Activated CD8-positive, alpha-beta memory T cell treated with anti-CD3 and anti-CD28 coated beads for 48 hours (primary cell): Measurements from ENCODE around the gene SNED1.

Source experiments
- DNase-seq, 3 experiments: peaks; one replicate each; pipeline ENCODE4 v3.0.0-alpha.2; 2020; ENCODE audit warnings: low read depth in 2 of 3, low spot score in 2 of 3

SNED1 gene

GRCh38 chr2:241043581-241043980, 45.2 kb downstream of the SNED1 start:
- DNase-seq, result no peak

- no peak for DNase-seq
Measured at GRCh38 chr2:241047253-241048010, 49.0 kb downstream of the SNED1 start.

DNA sequence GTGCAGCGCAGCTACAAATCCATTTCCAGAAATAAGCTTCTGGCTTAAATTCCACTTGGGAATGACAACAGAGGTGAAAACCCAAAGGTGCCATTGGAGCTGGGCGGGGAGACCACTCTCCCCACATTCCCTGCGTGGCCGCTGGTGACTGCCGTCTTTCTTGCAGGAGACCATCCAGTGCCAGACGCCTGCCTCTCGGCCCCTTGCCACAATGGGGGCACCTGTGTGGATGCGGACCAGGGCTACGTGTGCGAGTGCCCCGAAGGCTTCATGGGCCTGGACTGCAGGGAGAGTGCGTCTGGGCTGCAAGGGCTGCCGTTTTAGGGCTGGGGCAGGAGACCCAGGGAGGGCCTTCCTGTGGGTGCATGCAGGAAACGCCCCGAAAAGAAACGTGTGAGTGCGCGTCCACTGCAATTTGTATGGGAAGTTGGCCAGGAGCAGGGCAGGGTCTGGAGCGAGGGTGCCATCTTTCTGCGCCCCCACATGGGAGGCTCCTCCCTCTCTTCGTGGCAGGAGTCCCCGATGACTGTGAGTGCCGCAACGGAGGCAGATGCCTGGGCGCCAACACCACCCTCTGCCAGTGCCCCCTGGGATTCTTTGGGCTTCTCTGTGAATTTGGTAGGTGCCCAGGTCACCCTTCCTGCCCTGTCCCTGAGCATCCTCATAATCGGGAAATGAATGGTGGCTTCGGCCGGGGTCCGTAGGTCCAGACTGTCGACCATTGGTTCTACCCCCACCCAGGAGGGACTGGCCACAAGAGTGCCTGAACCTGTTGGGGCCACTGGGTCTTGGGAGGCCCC, 49.9 kb downstream of the SNED1 start:
- no peak for DNase-seq

- DNase-seq, result no peak
Measured at GRCh38 chr2:241048949-241049343, 50.5 kb downstream of the SNED1 start.

GRCh38 chr2:241049739-241050623, 51.6 kb downstream of the SNED1 start:
- DNase-seq, result no peak

DNA sequence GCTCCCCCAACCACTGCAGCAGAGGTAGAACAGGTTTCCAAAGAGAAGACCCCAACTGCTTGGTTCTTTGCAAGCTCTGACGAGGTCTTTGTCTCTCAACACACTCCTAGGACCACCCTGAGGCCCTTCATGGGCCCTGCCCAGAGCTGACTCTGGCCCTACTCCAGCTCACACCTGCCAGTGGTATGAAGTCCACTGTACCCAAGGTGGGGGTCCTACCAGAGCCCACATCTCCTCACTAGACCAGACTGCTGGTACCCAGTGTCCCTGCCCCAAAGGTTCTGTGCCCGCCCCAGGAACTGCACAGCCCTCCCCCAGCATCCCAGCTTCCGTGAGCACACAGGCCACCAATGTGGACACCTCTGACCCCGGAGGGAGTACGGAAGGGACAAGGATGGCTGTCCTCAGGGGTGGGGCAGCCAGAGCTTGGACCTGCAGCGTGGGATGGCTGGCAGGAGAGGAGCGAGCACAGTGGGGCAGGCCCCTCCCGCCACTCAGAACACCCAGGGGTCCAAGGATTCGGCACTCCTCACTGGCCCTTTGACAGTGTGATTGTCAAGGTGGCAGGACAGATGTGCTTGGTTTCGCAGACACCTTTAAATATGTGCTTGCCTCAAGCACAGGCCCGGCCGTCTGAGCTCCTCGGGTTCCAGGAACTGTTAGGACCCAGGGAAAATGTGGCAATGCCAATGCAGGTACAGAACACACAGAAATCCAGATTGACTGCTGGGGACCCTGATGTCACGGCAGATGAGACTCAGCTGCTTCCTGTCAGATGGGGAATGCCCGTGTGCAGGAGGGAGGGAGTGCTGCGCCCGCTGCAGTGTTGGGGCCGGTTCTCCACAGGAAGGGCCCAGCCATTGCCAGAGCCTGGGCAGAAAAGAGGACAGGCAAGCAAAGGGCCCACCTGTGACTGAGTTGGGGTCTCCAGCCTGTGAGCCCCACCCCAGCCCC, 52.5 kb downstream of the SNED1 start:
- no peak for DNase-seq

GRCh38 chr2:241051578-241052487, 53.4 kb downstream of the SNED1 start:
- no peak for DNase-seq

- no peak for DNase-seq
Measured at GRCh38 chr2:241052677-241053360, 54.4 kb downstream of the SNED1 start.

DNA sequence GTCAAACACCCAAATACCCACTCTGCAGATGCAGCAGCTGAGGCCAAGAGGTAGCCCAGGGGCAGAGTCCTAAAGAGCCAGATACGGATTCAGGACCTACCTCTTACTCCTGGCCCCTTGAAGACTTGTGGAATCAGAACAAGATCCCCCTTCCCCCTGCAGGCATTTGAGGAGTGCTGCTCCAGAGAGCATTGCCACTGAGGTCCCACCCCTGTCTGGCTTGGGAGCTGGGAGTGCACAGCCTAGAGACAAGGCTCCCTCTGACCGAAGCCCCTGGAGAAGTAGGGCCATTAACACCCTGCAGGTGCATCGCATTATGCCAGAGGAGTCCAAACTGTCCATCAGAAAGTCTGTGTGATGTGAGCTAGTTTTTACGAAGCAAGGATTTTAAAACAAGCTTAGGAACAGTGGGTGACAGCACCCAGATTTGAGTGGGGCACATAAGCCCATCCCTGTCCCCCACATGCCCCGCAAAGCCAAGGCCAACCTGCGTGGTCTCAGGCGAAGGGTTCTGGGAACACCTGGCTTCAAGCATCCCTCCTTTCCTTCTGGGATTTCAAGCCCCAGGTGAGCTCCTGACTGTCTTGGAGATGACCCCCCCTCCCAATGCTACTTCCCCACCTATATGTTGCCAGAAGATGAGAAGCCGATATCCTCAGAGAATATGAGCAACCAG, 55.3 kb downstream of the SNED1 start:
- no peak for DNase-seq

- no peak for DNase-seq
Measured at GRCh38 chr2:241061275-241061674, 62.9 kb downstream of the SNED1 start.

DNA sequence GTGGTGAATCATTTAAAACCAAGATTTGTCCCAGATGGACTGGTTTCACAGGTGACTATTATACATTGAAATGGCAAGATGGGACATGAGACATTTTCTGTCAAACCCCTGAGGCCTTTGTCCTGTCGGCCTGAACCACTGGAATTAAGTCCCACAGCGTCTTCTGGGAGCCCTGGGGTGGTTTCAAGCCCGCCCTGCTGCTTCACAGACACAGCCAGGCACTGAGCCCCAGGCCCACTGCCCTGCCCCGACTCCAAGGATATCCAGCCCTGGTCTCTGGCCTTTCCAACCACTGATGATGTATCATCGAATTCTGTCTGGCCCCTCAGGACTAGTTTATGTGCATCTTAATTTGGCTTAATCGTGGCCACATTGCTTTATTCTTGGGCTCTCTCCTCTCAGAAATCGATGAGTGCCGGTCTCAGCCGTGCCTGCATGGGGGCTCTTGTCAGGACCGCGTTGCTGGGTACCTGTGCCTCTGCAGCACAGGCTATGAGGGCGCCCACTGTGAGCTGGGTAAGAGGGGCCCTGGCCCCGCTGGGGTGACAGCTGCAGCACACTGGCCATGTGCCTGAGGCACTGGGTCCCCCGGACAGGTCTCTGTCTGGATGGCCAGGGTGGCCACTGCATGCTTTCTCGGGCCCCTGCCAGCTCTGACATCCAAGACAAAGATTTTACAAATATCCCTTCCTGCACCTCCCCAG, 64.1 kb downstream of the SNED1 start:
- DNase-seq, result no peak

- no peak for DNase-seq
Measured at GRCh38 chr2:241063093-241063551, 64.7 kb downstream of the SNED1 start.

DNA sequence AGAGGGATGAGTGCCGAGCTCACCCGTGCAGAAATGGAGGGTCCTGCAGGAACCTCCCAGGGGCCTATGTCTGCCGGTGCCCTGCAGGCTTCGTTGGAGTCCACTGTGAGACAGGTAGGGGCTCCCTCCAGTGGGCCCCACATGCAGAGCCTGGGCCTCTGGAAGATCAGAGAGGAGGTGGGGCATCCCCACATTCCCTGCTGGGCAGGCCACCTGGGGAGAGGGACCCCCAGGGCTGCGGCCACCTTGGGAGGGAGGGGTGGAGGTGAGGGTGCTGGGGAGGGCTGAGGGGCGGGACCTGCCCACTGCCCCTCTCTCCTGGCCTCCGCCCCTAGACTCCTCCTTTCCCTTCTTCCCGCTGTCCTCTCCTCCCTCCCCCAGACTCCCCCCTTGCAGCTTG, 65.2 kb downstream of the SNED1 start:
- DNase-seq, result no peak

- DNase-seq, result peak in 1 of 3 experiments; percentile 18
Measured at GRCh38 chr2:241064008-241064801, 65.8 kb downstream of the SNED1 start.

DNA sequence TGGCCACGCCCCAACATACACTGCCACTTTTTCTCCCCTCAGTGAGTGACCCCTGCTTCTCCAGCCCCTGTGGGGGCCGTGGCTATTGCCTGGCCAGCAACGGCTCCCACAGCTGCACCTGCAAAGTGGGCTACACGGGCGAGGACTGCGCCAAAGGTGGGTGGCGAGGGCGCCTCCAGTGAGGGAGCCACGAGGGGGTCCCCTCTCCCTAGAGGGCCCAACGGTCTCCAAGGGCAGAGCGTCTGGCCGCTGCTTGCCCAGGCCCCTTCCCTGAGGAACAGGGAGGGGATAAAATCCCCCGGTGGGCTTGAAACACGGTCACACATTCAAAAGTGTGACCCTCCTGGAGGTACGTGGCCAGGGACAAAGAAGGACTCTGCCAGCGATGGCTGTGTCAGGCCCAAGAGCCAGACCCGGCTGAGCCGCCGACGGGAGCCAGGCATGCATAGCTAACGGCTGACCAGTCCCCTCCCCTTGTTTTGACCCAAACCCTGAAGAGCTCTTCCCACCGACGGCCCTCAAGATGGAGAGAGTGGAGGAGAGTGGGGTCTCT, 66.5 kb downstream of the SNED1 start:
- DNase-seq, result no peak

DNA sequence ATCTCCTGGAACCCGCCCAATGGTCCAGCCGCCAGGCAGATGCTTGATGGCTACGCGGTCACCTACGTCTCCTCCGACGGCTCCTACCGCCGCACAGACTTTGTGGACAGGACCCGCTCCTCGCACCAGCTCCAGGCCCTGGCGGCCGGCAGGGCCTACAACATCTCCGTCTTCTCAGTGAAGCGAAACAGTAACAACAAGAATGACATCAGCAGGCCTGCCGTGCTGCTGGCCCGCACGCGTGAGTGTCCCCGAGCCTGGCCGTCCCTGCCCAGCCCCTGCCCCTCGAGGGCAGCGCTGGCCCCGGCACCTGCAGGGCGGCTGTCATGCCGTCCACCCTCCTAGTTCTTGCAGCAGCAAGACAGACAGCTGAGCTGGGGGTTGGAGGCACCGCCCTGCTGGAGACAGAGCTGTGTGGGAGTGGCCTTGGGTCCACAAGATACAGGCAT, 67.0 kb downstream of the SNED1 start:
- DNase-seq, result no peak
